Heart right ventricle (tissue), 16 donors: Measurements from ENCODE around the gene RYR3. TPM values are rescaled to one million over a fixed set of nuclear protein-coding genes. Genes with fewer than 3 reads are reported as not detected.
A peak's percentile ranks its signal among the peaks of the same experiment; 100 is the strongest.

Source experiments
- ATAC-seq, 8 donors: fragments of 200-7000 bp; cut with Tn5 transposase; one replicate each; pipeline ENCODE4 v1.9.1; 2020; ENCODE audit warnings: mild to moderate bottlenecking in 8 of 8, moderate library complexity in 8 of 8, moderate number of reproducible peaks in 1 of 8
- DNase-seq, 2 donors: peaks; one replicate each; pipeline ENCODE4 v3.0.0-alpha.2; 2020
- H3K27ac ChIP-seq, 10 donors: fragments of 200-600 bp; sonication (generic) in 2 of 10; one replicate each; pipeline versions ENCODE4 v1.5.0 to v1.8.0; 2020 to 2022; ENCODE audit warnings: mild to moderate bottlenecking in 3 of 10
- H3K27me3 ChIP-seq, 7 donors: fragments of 200-600 bp; one replicate each; pipeline ENCODE4 v1.8.0; 2021 to 2022; ENCODE audit warnings: mild to moderate bottlenecking in 2 of 7
- H3K36me3 ChIP-seq, 9 donors: fragments of 200-600 bp; sonication (generic) in 1 of 9; one replicate each; pipeline versions ENCODE4 v1.5.0 to v1.8.0; 2020 to 2022; ENCODE audit warnings: mild to moderate bottlenecking in 2 of 9
- H3K4me1 ChIP-seq, 9 donors: fragments of 200-600 bp; sonication (generic) in 1 of 9; one replicate each; pipeline versions ENCODE4 v1.5.0 to v1.8.0; 2020 to 2022; ENCODE audit warnings: mild to moderate bottlenecking in 4 of 9
- H3K4me3 ChIP-seq, 10 donors: fragments of 200-600 bp; sonication (generic) in 2 of 10; one replicate each; pipeline versions ENCODE4 v1.5.0 to v1.8.0; 2020 to 2022; ENCODE audit warnings: mild to moderate bottlenecking in 7 of 10, moderate library complexity in 2 of 10
- H3K9me3 ChIP-seq, 11 donors: fragments of 200-600 bp in 10 of 11; sonication (generic) in 2 of 11; one replicate each; pipeline versions ENCODE4 v1.5.0 to v1.8.0; 2013 to 2022; ENCODE audit warnings: mild to moderate bottlenecking in 2 of 11, control low read depth in 1 of 11, moderate library complexity in 1 of 11
- CTCF ChIP-seq, 9 donors: fragments of 200-600 bp; sonication (generic) in 2 of 9; IDR thresholded peaks; one replicate each; pipeline versions ENCODE4 v1.5.0 to v1.8.0; 2021 to 2022; ENCODE audit warnings: antibody characterized with exemption in 9 of 9, mild to moderate bottlenecking in 5 of 9, moderate library complexity in 1 of 9
- WGBS, 2 donors: extraction: QIAGEN DNeasy Blood & Tissue Kit; methylation state at CpG; one replicate each; pipeline ENCODE4 v1.1.7; 2013; ENCODE audit warnings: inconsistent platforms in 1 of 2; 5-methylcytosine and 5-hydroxymethylcytosine counted together
- intact Hi-C, 10 donors: fragments of 100-400 bp; cut with DNase I; formaldehyde crosslinking; loops; one replicate each; pipeline versions ENCODE4 v1.11.1 to v1.14.2; 2022
- polyA plus RNA-seq, 2 donors: library from polyadenylated mRNA; stranded (reverse); fragments of 200-250 nt; gene quantifications; one replicate each; pipeline ENCODE4 v1.2.3, GENCODE V29; 2013
- total RNA-seq, 10 donors: library from RNA; stranded (reverse); fragmentation: NEBNext Ultra II Directional in 3 of 10; extraction: Animal tissue kit (Norgen Biotek cat#: 25700) in 3 of 10; gene quantifications; one replicate each; pipeline versions ENCODE4 v1.2.1 to v1.2.4, GENCODE V29; 2021 to 2023
- donor health status: Arrhythmogenic right ventricular cardiomyopathy.
- donor health status: ischemic (EF 13 %, LVEDD 7.1; RV severe dilation, severe dysfunction).
- donor health status: healthy with polysubstance abuse.
- donor health status: DM: no; HTN: yes; CAD: no.
- donor health status: DM: no; HTN: no; CAD: no.
- donor health status: ischemic (EF 25% LVEDD 6.9; RV normal size, moderate dysfunction).
- donor health status: ischemic (EF 25% LVEDD 5.7; RV mildly dilated, moderate dysfunction).
- donor health status: healthy.
- donor health status: DM: yes; HTN: yes; CAD: no.
- donor health status: Ischemic cardiomyopathy.
- donor health status: ischemic (EF 35%, LVEDD 5.7; RV mildly dilated, moderate dysfunction).
- donor health status: nonischemic (EF 11% LVEDD 7.7; RV severe dilation, severe dysfunction).
- donor health status: DM: yes; HTN: yes; CAD: no.
- donor health status: PGD.
- donor health status: ischemic (EF 29% LVEDD 5.4; RV normal size, mild dysfunction).
- donor health status: nonischemic (EF 23%, LVEDD 6.1; RV moderate dilation, normal function).

RYR3 gene
- total and polyA plus RNA-seq, 12 donors = 0.02 to 1.00 (median 0.13) TPM; not detected in 2

DNA sequence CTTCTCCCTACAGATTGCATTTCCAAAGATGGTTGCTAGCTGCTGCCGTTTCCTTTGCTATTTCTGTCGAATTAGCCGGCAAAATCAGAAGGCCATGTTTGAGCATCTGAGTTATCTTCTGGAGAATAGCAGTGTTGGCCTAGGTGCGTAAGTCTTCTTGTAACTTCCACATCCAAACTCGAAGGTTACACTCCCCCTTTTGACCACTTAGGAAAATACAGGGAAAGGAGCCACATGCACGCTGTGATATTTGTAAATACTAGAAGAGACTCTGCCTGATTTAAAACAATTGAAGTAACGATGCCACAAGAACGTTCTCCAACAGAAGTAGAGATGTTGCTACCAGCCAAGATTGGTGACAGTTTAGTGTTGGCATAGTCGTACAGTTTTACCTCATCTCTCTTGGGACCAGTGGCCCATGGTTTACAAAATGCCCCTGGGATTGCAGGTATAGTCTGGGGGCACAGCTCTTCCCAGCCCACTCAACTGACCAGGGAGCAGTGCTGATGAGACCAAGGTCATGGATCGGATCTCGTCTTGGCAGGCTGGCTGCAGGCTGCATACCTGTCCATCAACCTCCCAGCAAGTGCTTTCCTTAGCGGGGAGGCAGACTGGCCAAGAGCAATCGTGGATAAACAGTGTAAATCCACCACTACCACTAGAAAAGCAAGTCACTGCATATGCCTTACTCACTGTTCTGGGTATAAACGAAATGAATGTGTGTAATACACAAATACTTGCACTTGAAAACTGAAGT is 389.1 kb downstream of the RYR3 start:
- 57 to 58% methylated on average over 14 of the region's 14 CpGs for WGBS, 2 donors
- intact Hi-C loops = loop anchor here (2.0 to 10.0 kb wide), 12 partner anchors 55 to 1038 kb away; no protein-coding TSS in a partner anchor
- H3K4me3 ChIP-seq = no peak overlapping the region
- H3K4me1 ChIP-seq = peaks cover 0 to 5% (median 0%) of the 10 kb centered on the region in 9 donors
- peaks cover 0 to 31% (median 12%) of the 10 kb centered on the region in 7 donors for H3K27me3 ChIP-seq
- no peaks in the 10 kb centered on the region for H3K36me3 ChIP-seq
- no peaks in the 10 kb centered on the region for H3K9me3 ChIP-seq
- no peak for DNase-seq
- no peak overlapping the region for H3K27ac ChIP-seq
- peak in 1 of 8 donors; percentile 56 for ATAC-seq
- peak in 3 of 9 donors; percentile 6 to 28 (median 19) for TF ChIP-seq CTCF (IDR thresholded peaks at IDR 0.05)

DNA sequence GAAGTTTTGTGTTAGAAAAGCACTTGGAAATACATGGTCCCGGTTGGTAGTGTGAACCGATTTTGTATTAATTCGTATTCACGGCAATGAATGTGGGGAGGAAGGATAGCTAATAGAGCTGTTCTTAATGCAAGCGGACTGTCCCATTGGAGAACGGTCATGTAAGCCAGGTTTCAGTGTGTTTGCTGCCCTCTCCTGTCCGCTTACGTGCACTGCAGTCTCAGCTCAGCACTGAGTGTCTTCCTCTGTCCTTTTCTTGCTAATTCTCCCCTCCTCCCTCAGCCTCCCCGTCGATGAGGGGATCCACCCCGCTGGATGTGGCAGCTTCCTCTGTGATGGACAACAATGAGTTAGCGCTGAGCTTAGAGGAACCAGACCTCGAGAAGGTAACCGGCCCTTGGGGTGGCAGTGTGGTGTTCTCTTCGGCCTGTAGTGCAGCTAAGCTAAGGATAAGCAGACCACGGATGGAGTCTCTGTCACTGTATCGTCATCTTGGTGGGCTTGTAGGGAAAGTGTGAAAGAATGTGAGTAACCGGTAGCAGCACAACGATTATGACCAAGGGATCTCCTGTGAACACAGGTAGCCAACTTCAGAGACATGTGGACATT is 390.0 kb downstream of the RYR3 start:
- H3K9me3 ChIP-seq = no peaks in the 10 kb centered on the region
- peak; percentile 80 to 94 (median 90) for ATAC-seq
- DNase-seq = peak; percentile 52 to 55
- H3K4me3 ChIP-seq = no peak overlapping the region
- H3K4me1 ChIP-seq = peaks cover 0 to 5% (median 0%) of the 10 kb centered on the region in 9 donors
- H3K36me3 ChIP-seq = no peaks in the 10 kb centered on the region
- intact Hi-C loops = loop anchor here in 9 of 10 donors (2.0 to 10.0 kb wide), 9 partner anchors 393 to 1038 kb away; no protein-coding TSS in a partner anchor
- TF ChIP-seq CTCF (IDR thresholded peaks at IDR 0.05) = peak; percentile 57 to 93 (median 89)
- peaks cover 0 to 30% (median 10%) of the 10 kb centered on the region in 7 donors for H3K27me3 ChIP-seq
- WGBS, 2 donors = 18 to 20% methylated on average over 19 of the region's 19 CpGs
- H3K27ac ChIP-seq = no peak overlapping the region

DNA sequence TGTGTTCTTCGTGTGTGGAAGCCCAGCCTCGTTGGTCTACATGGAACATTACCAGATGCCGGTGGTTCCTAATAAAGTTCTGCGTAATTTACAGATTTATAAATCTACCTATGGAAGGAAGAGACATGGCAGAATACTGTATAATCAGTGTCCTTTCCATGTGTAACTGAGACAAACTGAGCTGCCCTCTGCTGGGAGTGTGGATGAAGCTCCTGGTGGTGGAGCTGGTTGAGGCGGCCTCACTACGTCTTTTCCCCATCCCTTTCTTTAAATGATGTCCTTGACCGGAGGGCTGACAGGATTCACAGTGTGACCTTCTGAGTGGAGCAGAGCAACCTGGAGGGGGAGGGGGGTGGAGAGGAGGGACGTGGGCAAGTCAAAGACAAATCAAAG is 390.5 kb downstream of the RYR3 start:
- 71 to 75% methylated on average over 8 of the region's 8 CpGs for WGBS, 2 donors
- ATAC-seq (no peak), DNase-seq (no peak)
- Histone ChIP-seq H3K27me3 (peaks cover 0 to 27% (median 6%) of the 10 kb centered on the region in 7 donors), H3K27ac (no peak overlapping the region), H3K4me3 (no peak overlapping the region), H3K36me3 (no peaks in the 10 kb centered on the region), H3K9me3 (no peaks in the 10 kb centered on the region), H3K4me1 (peaks cover 0 to 5% (median 0%) of the 10 kb centered on the region in 9 donors)
- intact Hi-C loops = loop anchor here in 9 of 10 donors (2.0 to 10.0 kb wide), 9 partner anchors 394 to 1039 kb away; no protein-coding TSS in a partner anchor
- TF ChIP-seq CTCF (IDR thresholded peaks at IDR 0.05) = no peak

GRCh38 chr15:33706173-33706572 is 395.4 kb downstream of the RYR3 start:
- H3K9me3 ChIP-seq = peaks cover 0 to 23% (median 11%) of the 10 kb centered on the region in 11 donors
- H3K27ac ChIP-seq = no peak overlapping the region
- WGBS, 2 donors = 81 to 88% methylated on average over 5 of the region's 5 CpGs
- ATAC-seq (no peak), DNase-seq (no peak)
- H3K4me1 ChIP-seq = no peaks in the 10 kb centered on the region
- H3K36me3 ChIP-seq = no peaks in the 10 kb centered on the region
- intact Hi-C loops = loop anchor here in 7 of 10 donors (10.0 kb wide), 4 partner anchors 411 to 1041 kb away; no protein-coding TSS in a partner anchor
- TF ChIP-seq CTCF (IDR thresholded peaks at IDR 0.05) = no peak
- H3K27me3 ChIP-seq = no peaks in the 10 kb centered on the region
- no peak overlapping the region for H3K4me3 ChIP-seq
